Ovary (tissue), 9 donors: ENCODE measurements around the gene DEAF1. TPM values are rescaled to one million over a fixed set of nuclear protein-coding genes. Genes with fewer than 3 reads are reported as not detected.

Experiments used
- DNase-seq, 5 donors: peaks; one replicate each; pipeline ENCODE4 v3.0.0-alpha.2; 2019 to 2020
- H3K27ac ChIP-seq, 2 donors: fragments of 200-600 bp; one replicate each; pipeline versions ENCODE4 v1.5.1 to v1.8.0; 2019 to 2022
- H3K27me3 ChIP-seq: fragments of 200-600 bp; one replicate; pipeline ENCODE4 v1.8.0; 2022
- H3K36me3 ChIP-seq: fragments of 200-600 bp; sonication (generic); one replicate; pipeline ENCODE4 v1.5.1; 2019
- H3K4me1 ChIP-seq: one replicate; pipeline ENCODE4 v1.8.1; 2013; ENCODE audit warnings: mild to moderate bottlenecking, moderate library complexity; ENCODE audit not compliant: insufficient read depth
- H3K4me3 ChIP-seq: fragments of 200-600 bp; sonication (generic); one replicate; pipeline ENCODE4 v1.5.1; 2017
- H3K9me3 ChIP-seq, 2 donors: fragments of 200-600 bp in 1 of 2; sonication (generic) in 1 of 2; one replicate each; pipeline versions ENCODE4 v1.5.1 to v1.8.1; 2013 to 2019; ENCODE audit warnings: mild to moderate bottlenecking in 1 of 2, moderate library complexity in 1 of 2
- CTCF ChIP-seq, 3 donors: fragments of 450-650 bp in 2 of 3; fragments of 200-600 bp in 1 of 3; IDR thresholded peaks; one replicate each; pipeline versions ENCODE4 v1.5.1 to v1.8.0; 2016 to 2022; ENCODE audit warnings: antibody characterized with exemption in 3 of 3, mild to moderate bottlenecking in 1 of 3
- EP300 ChIP-seq: sonication (generic); formaldehyde crosslinking; IDR thresholded peaks from one replicate; pipeline ENCODE4 v1.6.1; 2017; ENCODE audit warnings: antibody characterized with exemption
- POLR2A ChIP-seq: fragments of 450-650 bp; IDR thresholded peaks from one replicate; pipeline ENCODE4 v1.6.1; 2017; ENCODE audit warnings: antibody characterized with exemption, mild to moderate bottlenecking, moderate library complexity
- WGBS, 3 donors: extraction: QIAGEN DNeasy Blood & Tissue Kit in 1 of 3; methylation state at CpG; one replicate each; pipeline versions ENCODE4 v1.1.5 to v1.1.7; 2013 to 2017; 5-methylcytosine and 5-hydroxymethylcytosine counted together
- intact Hi-C, 4 donors: fragments of 100-400 bp; cut with DNase I; formaldehyde crosslinking; loops; one replicate each; pipeline versions ENCODE4 v1.11.0 to v1.15.1; 2022 to 2023
- polyA plus RNA-seq, 2 donors: library from polyadenylated mRNA; stranded (reverse); fragments of 200-250 nt in 1 of 2; fragments of 350-450 nt in 1 of 2; fragmentation: Illumina TruSeq in 1 of 2; extraction: RNeasy Lipid Tissue Mini Kit (QIAGEN cat#74804) in 1 of 2; gene quantifications; one replicate each; pipeline ENCODE4 v1.2.3, GENCODE V29; 2013 to 2014
- total RNA-seq, 7 donors: library from RNA; depleted of rRNA in 2 of 7; stranded (reverse); fragments of >200 nt in 2 of 7; fragmentation: NEBNext Ultra II Directional in 3 of 7; extraction: Animal tissue kit (Norgen Biotek cat#: 25700) in 3 of 7; gene quantifications; one replicate each; pipeline versions ENCODE4 v1.1.0 to v1.2.4, GENCODE V29; 2016 to 2023
- donor health status: DM: no; HTN: no; CAD: no; lungs with moderate emphysema.
- donor health status: DM: no; HTN: no; CAD: no.
- donor health status: Bipolar disorder and iron deficiency.
- donor health status: DM: yes; HTN: yes; CAD: no.
- donor health status: DM: no; HTN: no; CAD: no.
- donor health status: DM: yes; HTN: yes; CAD: no.

DEAF1 gene
- total and polyA plus RNA-seq, 9 donors: 10.2 to 43.4 (median 28.6) TPM

GRCh38 chr11:660281-660680, 34.7 kb downstream of the DEAF1 start:
- no peak for DNase-seq
- intact Hi-C loops: loop anchor here in 3 of 4 donors (2.0 to 5.0 kb wide), 2 partner anchors 67 to 69 kb away; no protein-coding TSS in a partner anchor
- WGBS, 3 donors: 79 to 88% (median 86%) methylated on average over 18 to 19 of the region's 19 CpGs
- no peaks in the 10 kb centered on the region for H3K4me1 ChIP-seq
- H3K4me3 ChIP-seq: no peak overlapping the region
- H3K36me3 ChIP-seq: no peaks in the 10 kb centered on the region
- TF ChIP-seq POLR2A: no peak
- TF ChIP-seq CTCF (IDR thresholded peaks at IDR 0.05): no peak
- TF ChIP-seq EP300: no peak
- H3K27ac ChIP-seq: no peak overlapping the region
- no peaks in the 10 kb centered on the region for H3K27me3 ChIP-seq
- no peaks in the 10 kb centered on the region for H3K9me3 ChIP-seq

- Histone ChIP-seq H3K4me3 (no peak overlapping the region), H3K36me3 (no peaks in the 10 kb centered on the region), H3K27ac (no peak overlapping the region), H3K9me3 (no peaks in the 10 kb centered on the region), H3K27me3 (no peaks in the 10 kb centered on the region), H3K4me1 (no peaks in the 10 kb centered on the region)
- DNase-seq: no peak
- WGBS, 3 donors: 84 to 90% (median 90%) methylated on average over 16 of the region's 16 CpGs
- intact Hi-C loops: loop anchor here in 3 of 4 donors (2.0 to 5.0 kb wide), 2 partner anchors 68 to 69 kb away; no protein-coding TSS in a partner anchor
- TF ChIP-seq POLR2A: no peak
- TF ChIP-seq EP300: no peak
- TF ChIP-seq CTCF (IDR thresholded peaks at IDR 0.05): no peak
Measured at GRCh38 chr11:659532-660085, 35.4 kb downstream of the DEAF1 start.

- TF ChIP-seq POLR2A (no peak), CTCF (IDR thresholded peaks at IDR 0.05) (no peak), EP300 (no peak)
- 85 to 94% (median 89%) methylated on average over 14 of the region's 14 CpGs for WGBS, 3 donors
- H3K9me3 ChIP-seq: no peaks in the 10 kb centered on the region
- H3K36me3 ChIP-seq: no peaks in the 10 kb centered on the region
- H3K27ac ChIP-seq: no peak overlapping the region
- H3K4me3 ChIP-seq: no peak overlapping the region
- H3K27me3 ChIP-seq: no peaks in the 10 kb centered on the region
- intact Hi-C loops: no loop called here
- H3K4me1 ChIP-seq: no peaks in the 10 kb centered on the region
- DNase-seq: no peak
Measured at GRCh38 chr11:657691-658126, 37.3 kb downstream of the DEAF1 start.

- WGBS, 3 donors: 78 to 88% (median 80%) methylated on average over 7 of the region's 7 CpGs
- Histone ChIP-seq H3K36me3 (no peaks in the 10 kb centered on the region), H3K27me3 (no peaks in the 10 kb centered on the region), H3K4me3 (no peak overlapping the region), H3K9me3 (no peaks in the 10 kb centered on the region), H3K4me1 (no peaks in the 10 kb centered on the region), H3K27ac (no peak overlapping the region)
- intact Hi-C loops: no loop called here
- no peak for DNase-seq
- TF ChIP-seq POLR2A (no peak), CTCF (IDR thresholded peaks at IDR 0.05) (no peak), EP300 (no peak)
Measured at GRCh38 chr11:656866-657265, 38.2 kb downstream of the DEAF1 start.
